ENCODE results near the gene SLC39A11.

The SLC39A11 gene

DNA sequence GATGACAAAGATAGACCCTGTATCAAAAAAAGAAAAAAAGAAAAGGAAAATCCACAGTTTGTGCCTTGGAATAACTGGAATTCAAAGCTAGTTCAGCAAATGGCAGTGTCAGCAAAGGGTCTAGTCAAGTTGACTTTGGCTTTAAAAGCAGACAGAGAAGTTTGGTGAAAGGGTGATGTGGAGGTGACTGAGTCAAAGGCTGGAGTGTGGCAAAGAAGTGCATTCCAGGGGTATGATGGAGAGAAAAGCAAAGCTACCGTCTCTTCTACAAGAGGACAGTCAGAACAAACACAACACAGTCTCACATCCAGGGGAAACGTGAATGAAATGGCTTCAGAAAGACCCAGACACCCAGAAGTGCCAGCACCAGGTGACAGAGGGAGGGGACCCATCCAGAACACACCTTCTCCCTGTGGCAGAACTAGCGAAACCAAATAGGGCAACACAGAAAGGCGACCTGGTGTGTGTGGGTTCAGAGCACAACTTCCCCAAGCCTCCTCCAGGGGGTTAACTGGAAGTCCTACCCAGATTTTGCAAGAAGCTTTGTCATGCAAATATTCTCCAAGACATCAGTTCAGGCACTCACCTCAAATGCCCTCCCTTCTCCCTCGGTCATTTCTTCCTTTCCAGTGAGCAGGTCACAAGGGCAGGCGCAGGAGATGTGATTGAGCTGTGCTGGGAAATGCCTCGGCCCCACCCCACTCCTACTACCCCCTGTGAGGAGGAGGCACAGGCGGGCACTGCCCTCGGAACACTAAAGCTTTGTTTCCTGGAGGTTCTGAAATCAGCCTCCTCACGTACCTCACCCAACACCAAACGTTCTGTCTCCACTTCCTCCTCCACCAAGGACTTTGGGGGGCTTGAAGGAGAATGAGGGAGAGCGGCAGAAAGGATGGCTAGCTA lies 489.7 kb downstream of the SLC39A11 start:
- DNase-seq, result no peak

- no peak for DNase-seq
These were observed 491.6 kb downstream of the SLC39A11 start for GRCh38 chr17:72600934-72601333.

DNA sequence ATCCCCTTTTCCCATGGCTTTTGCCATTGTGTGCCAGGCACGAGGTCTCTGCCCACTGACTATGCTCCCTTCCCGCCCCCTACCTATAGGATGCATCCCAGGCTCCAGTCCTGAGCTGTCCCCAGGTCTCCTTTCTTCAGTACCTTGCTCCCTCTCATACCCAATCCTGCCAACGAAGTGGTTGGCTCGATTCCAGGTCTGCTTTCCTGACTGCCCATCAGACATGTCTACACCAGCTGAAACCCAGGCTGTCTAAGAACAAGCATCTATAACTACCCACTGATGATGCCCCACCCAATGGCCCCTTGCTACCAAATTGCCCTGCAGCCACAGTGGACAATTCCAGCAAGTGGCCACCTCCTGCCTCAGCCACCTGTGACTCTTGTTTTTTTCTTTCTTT lies 492.6 kb downstream of the SLC39A11 start:
- no peak for DNase-seq

DNA sequence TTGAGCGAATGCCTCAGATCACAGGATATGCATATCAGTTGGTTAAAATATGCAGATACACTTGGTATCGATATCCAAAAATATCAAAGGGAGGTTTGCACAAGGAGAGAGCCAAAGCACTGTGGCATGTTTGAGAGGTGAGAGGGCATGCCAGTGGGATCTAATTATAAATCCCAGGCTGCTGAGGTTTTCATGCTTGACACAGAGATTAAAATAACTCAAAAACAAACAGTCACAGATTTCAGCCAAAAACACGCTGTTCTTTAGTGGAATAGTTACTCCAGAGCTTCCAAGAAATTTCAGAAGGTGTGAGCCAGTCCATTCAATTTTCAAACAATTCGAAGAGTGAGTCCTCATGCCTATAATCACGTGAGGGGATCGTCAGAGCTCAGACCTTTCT lies 493.8 kb downstream of the SLC39A11 start:
- DNase-seq, result no peak

DNA sequence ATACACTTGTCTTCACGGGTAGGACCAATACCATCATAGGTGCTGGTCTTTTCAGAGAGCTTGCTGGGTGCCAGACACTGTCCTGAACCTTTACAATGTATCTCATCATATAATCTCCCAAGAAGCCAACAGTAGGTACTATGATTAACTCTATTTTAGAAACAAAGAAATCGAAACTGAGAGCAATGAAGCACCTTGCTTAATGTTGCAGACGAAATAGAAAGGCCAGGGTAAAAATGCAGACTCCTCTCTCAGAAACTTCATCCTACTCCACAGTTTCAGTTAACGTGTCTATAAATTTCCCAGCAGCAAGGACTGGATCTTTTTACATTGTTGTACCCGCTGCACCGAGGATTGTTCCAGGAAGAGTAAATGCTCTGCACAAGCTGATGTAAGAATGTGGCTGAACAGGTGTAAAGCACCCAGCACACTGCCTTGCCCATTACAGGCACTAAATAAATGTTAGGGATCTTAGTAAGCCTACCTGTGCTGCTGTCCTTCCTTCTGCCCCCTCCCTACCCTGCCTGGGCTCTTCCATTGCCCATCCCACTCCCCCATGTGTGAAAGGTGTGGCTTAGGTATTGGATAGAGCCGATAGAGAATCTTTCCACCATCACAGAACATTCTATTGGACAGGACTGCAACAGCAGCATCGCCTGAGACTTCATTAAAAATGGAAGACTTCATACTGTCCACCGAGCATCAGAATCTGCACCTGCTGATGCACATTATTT lies 495.0 kb downstream of the SLC39A11 start:
- DNase-seq, result no peak
